ENCODE measurements around the gene CHST11.
A peak's percentile ranks its signal among the peaks of the same experiment; 100 is the strongest.

The CHST11 gene

GRCh38 chr12:104495786-104496185 is 39.0 kb downstream of the CHST11 start:
- DNase-seq (ENCODE audit: low read depth): no peak
- TF ChIP-seq CTCF (conservative IDR thresholded peaks at IDR 0.05; ENCODE audit: low read length): no peak
- no peak overlapping the region for H3K4me3 ChIP-seq (ENCODE audit: low read length)

GRCh38 chr12:104496336-104496735 is 39.6 kb downstream of the CHST11 start:
- TF ChIP-seq CTCF (conservative IDR thresholded peaks at IDR 0.05; ENCODE audit: low read length): no peak
- DNase-seq (ENCODE audit: low read depth): no peak
- no peak overlapping the region for H3K4me3 ChIP-seq (ENCODE audit: low read length)

GRCh38 chr12:104498211-104498801 is 41.6 kb downstream of the CHST11 start:
- peak; percentile 45 for DNase-seq (ENCODE audit: low read depth)
- no peak for TF ChIP-seq CTCF (conservative IDR thresholded peaks at IDR 0.05; ENCODE audit: low read length)
- H3K4me3 ChIP-seq (ENCODE audit: low read length): no peak overlapping the region

GRCh38 chr12:104499668-104500332 is 43.1 kb downstream of the CHST11 start:
- no peak for DNase-seq (ENCODE audit: low read depth)
- no peak for TF ChIP-seq CTCF (conservative IDR thresholded peaks at IDR 0.05; ENCODE audit: low read length)
- no peak overlapping the region for H3K4me3 ChIP-seq (ENCODE audit: low read length)

GRCh38 chr12:104501115-104501514 is 44.4 kb downstream of the CHST11 start:
- no peak for DNase-seq (ENCODE audit: low read depth)
- TF ChIP-seq CTCF (conservative IDR thresholded peaks at IDR 0.05; ENCODE audit: low read length): no peak
- H3K4me3 ChIP-seq (ENCODE audit: low read length): no peak overlapping the region

- H3K4me3 ChIP-seq (ENCODE audit: low read length): no peak overlapping the region
- no peak for DNase-seq (ENCODE audit: low read depth)
- no peak for TF ChIP-seq CTCF (conservative IDR thresholded peaks at IDR 0.05; ENCODE audit: low read length)
These were observed 44.9 kb downstream of the CHST11 start for GRCh38 chr12:104501660-104502059.

- no peak for DNase-seq (ENCODE audit: low read depth)
- TF ChIP-seq CTCF (conservative IDR thresholded peaks at IDR 0.05; ENCODE audit: low read length): no peak
These were observed 45.5 kb downstream of the CHST11 start for GRCh38 chr12:104502217-104502616.

More at GRCh38 chr12:104502217-104502616, 45.5 kb downstream of the CHST11 start:
- H3K4me3 ChIP-seq (ENCODE audit: low read length): no peak overlapping the region

All from AG10803 (cell line).